GM21526 (cell line): ENCODE measurements around the gene MACROD2.

ENCODE experiments used
- ATAC-seq: cut with Tn5 transposase; IDR thresholded peaks from one replicate; pipeline ENCODE4 v1.9.1; 2021; ENCODE audit warnings: moderate library complexity; ENCODE audit not compliant: unreplicated experiment, low FRiP score

Gene MACROD2

GRCh38 chr20:15399781-15400180 is 1404.5 kb downstream of the MACROD2 start:
- ATAC-seq, result no peak

GRCh38 chr20:15406072-15406471 is 1410.8 kb downstream of the MACROD2 start:
- ATAC-seq, result no peak

GRCh38 chr20:15411781-15412180 is 1416.5 kb downstream of the MACROD2 start:
- no peak for ATAC-seq

- no peak for ATAC-seq
These were observed 1420.6 kb downstream of the MACROD2 start for GRCh38 chr20:15415908-15416307.

- no peak for ATAC-seq
These were observed 1424.5 kb downstream of the MACROD2 start for GRCh38 chr20:15419856-15420255.

GRCh38 chr20:15422966-15423365 is 1427.7 kb downstream of the MACROD2 start:
- no peak for ATAC-seq

GRCh38 chr20:15439551-15439950 is 1444.2 kb downstream of the MACROD2 start:
- no peak for ATAC-seq

- ATAC-seq, result no peak
These were observed 1444.9 kb downstream of the MACROD2 start for GRCh38 chr20:15440049-15440820.

- ATAC-seq, result no peak
These were observed 1449.9 kb downstream of the MACROD2 start for GRCh38 chr20:15445056-15445840.

GRCh38 chr20:15446373-15446772 is 1451.1 kb downstream of the MACROD2 start:
- ATAC-seq, result no peak

- no peak for ATAC-seq
These were observed 1452.2 kb downstream of the MACROD2 start for GRCh38 chr20:15447549-15447948.

GRCh38 chr20:15449061-15449460 is 1453.7 kb downstream of the MACROD2 start:
- ATAC-seq, result no peak

- ATAC-seq, result no peak
These were observed 1455.9 kb downstream of the MACROD2 start for GRCh38 chr20:15451241-15451640.

GRCh38 chr20:15455279-15455678 is 1460.0 kb downstream of the MACROD2 start:
- ATAC-seq, result no peak

GRCh38 chr20:15461938-15462337 is 1466.6 kb downstream of the MACROD2 start:
- ATAC-seq, result no peak

- ATAC-seq, result no peak
These were observed 1480.2 kb downstream of the MACROD2 start for GRCh38 chr20:15475483-15475882.

- ATAC-seq, result no peak
These were observed 1480.9 kb downstream of the MACROD2 start for GRCh38 chr20:15476186-15476585.

GRCh38 chr20:15476781-15477180 is 1481.5 kb downstream of the MACROD2 start:
- no peak for ATAC-seq

GRCh38 chr20:15482525-15482924 is 1487.2 kb downstream of the MACROD2 start:
- no peak for ATAC-seq

GRCh38 chr20:15485519-15485918 is 1490.2 kb downstream of the MACROD2 start:
- ATAC-seq, result no peak

- no peak for ATAC-seq
These were observed 1491.7 kb downstream of the MACROD2 start for GRCh38 chr20:15487030-15487429.

- no peak for ATAC-seq
These were observed 1492.4 kb downstream of the MACROD2 start for GRCh38 chr20:15487682-15488081.
